Left ventricle myocardium inferior (tissue), 1 donor: ENCODE results near the gene NRXN3. TPM values are rescaled to one million over a fixed set of nuclear protein-coding genes. Genes with fewer than 3 reads are reported as not detected.

Source experiments
- DNase-seq: peaks from one replicate; pipeline ENCODE4 v3.0.0-alpha.2; 2020
- H3K27ac ChIP-seq: fragments of 200-600 bp; replicated peaks from 2 replicates; pipeline ENCODE4 v1.8.0; 2021
- H3K27me3 ChIP-seq: fragments of 200-600 bp; 2 replicates; pipeline ENCODE4 v1.8.0; 2021; ENCODE audit warnings: low read depth
- H3K36me3 ChIP-seq: fragments of 200-600 bp; 2 replicates; pipeline ENCODE4 v1.8.0; 2021
- H3K4me1 ChIP-seq: fragments of 200-600 bp; 2 replicates; pipeline ENCODE4 v1.8.0; 2021
- H3K4me3 ChIP-seq: fragments of 200-600 bp; 2 replicates; pipeline ENCODE4 v1.8.0; 2021; ENCODE audit warnings: mild to moderate bottlenecking, moderate library complexity
- H3K9me3 ChIP-seq: fragments of 200-600 bp; replicated peaks from 2 replicates; pipeline ENCODE4 v1.8.0; 2021
- CTCF ChIP-seq: fragments of 200-600 bp; IDR thresholded peaks from 2 replicates; pipeline ENCODE4 v1.8.0; 2021; ENCODE audit warnings: antibody characterized with exemption, mild to moderate bottlenecking, borderline replicate concordance
- intact Hi-C: fragments of 100-400 bp; cut with micrococcal nuclease; formaldehyde crosslinking; loops from one replicate; pipeline ENCODE4 v1.11.0; 2022
- total RNA-seq: library from RNA; stranded (reverse); fragmentation: NEBNext Ultra II Directional; extraction: Animal tissue kit (Norgen Biotek cat#: 25700); gene quantifications from one replicate; pipeline ENCODE4 v1.2.1, GENCODE V29; 2021
- donor health status: DM: no; HTN: yes; CAD: no; lungs with severe emphysema.

NRXN3 gene
- total RNA-seq, 1 donor from 2014 or later: 1.2 TPM

DNA sequence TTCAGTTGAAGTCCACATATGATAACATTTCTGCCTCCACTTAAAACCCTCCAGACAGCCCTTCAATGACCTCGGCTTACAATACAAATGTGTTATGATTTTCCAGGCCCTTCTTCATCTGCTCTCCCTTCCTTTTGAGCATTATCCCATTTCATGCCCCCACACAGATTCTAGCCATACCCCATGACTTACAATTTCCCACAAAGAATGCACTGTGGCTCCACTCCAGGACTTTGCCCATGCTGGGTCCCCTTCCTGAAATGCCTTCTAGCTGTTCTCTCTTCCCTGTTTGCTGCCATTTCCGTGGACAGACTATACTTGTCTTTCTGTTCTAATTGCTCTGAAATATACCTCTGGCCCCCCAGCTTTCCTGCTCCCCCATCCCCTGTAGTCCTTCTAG is 1078.0 kb downstream of the NRXN3 start:
- Histone ChIP-seq H3K9me3 (no peaks in the 10 kb centered on the region), H3K36me3 (no peaks in the 10 kb centered on the region), H3K27ac (no peak overlapping the region), H3K4me3 (no peak overlapping the region), H3K4me1 (no peaks in the 10 kb centered on the region), H3K27me3 (no peaks in the 10 kb centered on the region)
- no peak for DNase-seq
- TF ChIP-seq CTCF: no peak
- intact Hi-C loops: no loop called here

GRCh38 chr14:79248771-79249170 is 1078.6 kb downstream of the NRXN3 start:
- H3K9me3 ChIP-seq: no peaks in the 10 kb centered on the region
- no peak overlapping the region for H3K27ac ChIP-seq
- intact Hi-C loops: no loop called here
- TF ChIP-seq CTCF: no peak
- no peak overlapping the region for H3K4me3 ChIP-seq
- DNase-seq: no peak
- H3K27me3 ChIP-seq: no peaks in the 10 kb centered on the region
- no peaks in the 10 kb centered on the region for H3K4me1 ChIP-seq
- no peaks in the 10 kb centered on the region for H3K36me3 ChIP-seq

DNA sequence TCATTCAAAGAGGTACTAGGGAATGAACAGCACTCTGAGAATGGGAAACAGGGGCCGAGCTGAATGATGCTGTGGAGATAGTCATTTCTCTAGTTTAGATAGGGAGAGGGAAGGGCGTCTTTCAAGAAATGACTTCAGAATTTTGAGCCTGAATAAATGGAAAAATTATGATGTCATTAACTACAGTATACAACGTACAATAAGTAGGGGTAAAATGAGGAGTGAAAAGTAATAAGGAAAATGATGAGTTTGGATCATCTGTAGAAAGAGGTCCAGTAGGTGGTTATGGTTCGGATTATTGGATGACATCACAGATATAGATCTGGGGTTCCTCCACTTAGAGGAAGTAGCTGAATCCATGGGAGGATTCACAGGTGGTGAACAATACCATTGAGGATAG is 1081.1 kb downstream of the NRXN3 start:
- Histone ChIP-seq H3K4me1 (no peaks in the 10 kb centered on the region), H3K9me3 (no peaks in the 10 kb centered on the region), H3K27ac (no peak overlapping the region), H3K4me3 (no peak overlapping the region), H3K27me3 (no peaks in the 10 kb centered on the region), H3K36me3 (no peaks in the 10 kb centered on the region)
- no peak for DNase-seq
- TF ChIP-seq CTCF: no peak
- intact Hi-C loops: no loop called here

DNA sequence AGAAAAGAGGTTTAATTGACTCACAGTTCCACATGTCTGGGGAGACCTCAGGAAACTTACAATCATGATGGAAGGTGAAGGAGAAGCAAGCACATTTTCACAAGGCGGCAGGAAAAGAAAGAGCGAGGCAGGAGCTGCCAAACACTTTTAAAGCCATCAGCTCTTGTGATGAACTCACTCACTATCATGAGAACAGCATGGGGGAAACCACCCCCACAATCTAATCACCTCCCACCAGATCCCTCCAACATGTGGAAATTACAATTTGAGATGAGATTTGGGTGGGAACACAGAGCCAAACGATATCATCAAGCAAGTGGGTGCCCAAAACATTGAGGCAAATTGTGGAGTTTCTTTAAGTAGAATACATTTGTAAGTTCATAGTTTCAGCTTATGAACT is 1083.4 kb downstream of the NRXN3 start:
- no peak for TF ChIP-seq CTCF
- Histone ChIP-seq H3K4me1 (no peaks in the 10 kb centered on the region), H3K36me3 (no peaks in the 10 kb centered on the region), H3K27me3 (no peaks in the 10 kb centered on the region), H3K9me3 (no peaks in the 10 kb centered on the region), H3K27ac (no peak overlapping the region), H3K4me3 (no peak overlapping the region)
- DNase-seq: no peak
- intact Hi-C loops: no loop called here

DNA sequence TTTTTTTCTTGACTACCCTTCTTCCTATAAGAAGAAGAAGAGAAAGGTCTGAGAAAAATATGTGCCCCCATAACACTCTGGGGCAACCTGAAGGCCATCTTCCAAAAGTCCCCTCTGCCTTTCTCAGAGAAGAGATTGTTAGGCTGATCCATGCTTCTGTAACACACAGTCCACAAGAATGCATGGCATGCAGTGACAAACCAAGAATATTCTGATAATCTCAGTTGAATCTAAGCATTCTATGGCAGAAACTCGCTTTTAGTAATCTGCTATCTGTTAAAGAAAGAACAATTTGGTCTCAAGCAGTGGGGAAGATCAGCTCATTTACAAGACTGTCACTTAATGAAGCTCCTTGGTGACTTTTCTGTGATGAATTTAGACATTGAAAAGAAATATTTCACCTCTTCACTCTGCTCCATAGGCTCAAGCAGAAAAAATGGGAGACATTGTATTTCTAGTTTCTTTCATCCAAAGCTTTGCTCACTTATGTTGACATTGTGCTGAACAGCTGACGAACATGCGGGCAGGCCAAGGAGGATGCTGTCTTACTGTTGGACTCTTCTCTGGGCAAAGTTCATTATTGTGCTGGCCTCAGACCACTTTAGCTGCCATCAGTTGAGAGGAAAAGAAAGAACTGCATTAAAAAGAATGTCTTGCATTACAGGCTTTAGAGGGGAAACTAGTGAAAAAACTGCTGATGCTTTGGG is 1084.0 kb downstream of the NRXN3 start:
- intact Hi-C loops: no loop called here
- Histone ChIP-seq H3K9me3 (no peaks in the 10 kb centered on the region), H3K27ac (no peak overlapping the region), H3K36me3 (no peaks in the 10 kb centered on the region), H3K4me1 (no peaks in the 10 kb centered on the region), H3K4me3 (no peak overlapping the region), H3K27me3 (no peaks in the 10 kb centered on the region)
- TF ChIP-seq CTCF: no peak
- no peak for DNase-seq
